GM12872 (cell line): ENCODE results near the gene TMEM272.

ENCODE experiments used
- CTCF ChIP-seq: IDR thresholded peaks from 3 replicates; pipeline ENCODE4 v1.5.1; 2011; ENCODE audit warnings: low read depth, mild to moderate bottlenecking, low read length, moderate library complexity; ENCODE audit not compliant: insufficient read depth

TMEM272 gene

GRCh38 chr13:51765142-51765515, 79.8 kb downstream of the TMEM272 start:
- no peak for TF ChIP-seq CTCF

- TF ChIP-seq CTCF, result no peak
Measured at GRCh38 chr13:51764184-51765141, 80.5 kb downstream of the TMEM272 start.

GRCh38 chr13:51763486-51763885, 81.5 kb downstream of the TMEM272 start:
- TF ChIP-seq CTCF, result no peak
